LNCAP (cell line): ENCODE results near the gene TYK2.

Experiments
- TF ChIP-seq, protein P1 (sequence below): fragments of 450-650 bp; IDR thresholded peaks from 2 replicates; pipeline ENCODE4 v1.5.1; 2017; ENCODE audit warnings: mild to moderate bottlenecking

TYK2 gene

DNA sequence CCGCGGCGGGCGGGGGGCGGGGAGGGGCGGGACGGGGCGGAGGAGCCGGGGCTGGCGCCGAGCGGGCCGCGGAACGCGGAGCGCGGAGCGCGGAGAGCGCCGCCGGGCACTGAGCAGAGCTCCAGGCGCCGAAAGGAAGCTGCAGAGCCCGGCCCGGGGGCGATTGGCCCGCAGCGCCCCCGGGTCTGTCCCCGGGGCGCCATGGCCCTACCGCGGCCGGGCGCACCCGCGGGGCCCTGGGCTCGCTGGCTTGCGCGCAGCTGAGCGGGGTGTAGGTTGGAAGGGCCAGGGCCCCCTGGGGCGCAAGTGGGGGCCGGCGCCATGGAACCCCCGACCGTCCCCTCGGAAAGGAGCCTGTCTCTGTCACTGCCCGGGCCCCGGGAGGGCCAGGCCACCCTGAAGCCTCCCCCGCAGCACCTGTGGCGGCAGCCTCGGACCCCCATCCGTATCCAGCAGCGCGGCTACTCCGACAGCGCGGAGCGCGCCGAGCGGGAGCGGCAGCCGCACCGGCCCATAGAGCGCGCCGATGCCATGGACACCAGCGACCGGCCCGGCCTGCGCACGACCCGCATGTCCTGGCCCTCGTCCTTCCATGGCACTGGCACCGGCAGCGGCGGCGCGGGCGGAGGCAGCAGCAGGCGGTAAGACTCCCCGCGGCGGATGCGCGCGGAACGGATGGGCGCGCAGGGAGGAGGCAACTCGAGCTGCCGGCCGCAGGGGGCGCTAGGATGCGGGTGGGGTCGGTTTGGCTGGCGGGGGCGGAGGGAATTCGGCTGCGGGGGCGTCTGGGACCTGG, 40.3 kb upstream of the TYK2 start, which contains the start of gene PDE4A:
TSS of gene PDE4A (plus strand) at position 95 of the 796 bp plus-strand sequence. CDS start at position 322, 227 bp downstream.
- TF ChIP-seq, protein P1, sequence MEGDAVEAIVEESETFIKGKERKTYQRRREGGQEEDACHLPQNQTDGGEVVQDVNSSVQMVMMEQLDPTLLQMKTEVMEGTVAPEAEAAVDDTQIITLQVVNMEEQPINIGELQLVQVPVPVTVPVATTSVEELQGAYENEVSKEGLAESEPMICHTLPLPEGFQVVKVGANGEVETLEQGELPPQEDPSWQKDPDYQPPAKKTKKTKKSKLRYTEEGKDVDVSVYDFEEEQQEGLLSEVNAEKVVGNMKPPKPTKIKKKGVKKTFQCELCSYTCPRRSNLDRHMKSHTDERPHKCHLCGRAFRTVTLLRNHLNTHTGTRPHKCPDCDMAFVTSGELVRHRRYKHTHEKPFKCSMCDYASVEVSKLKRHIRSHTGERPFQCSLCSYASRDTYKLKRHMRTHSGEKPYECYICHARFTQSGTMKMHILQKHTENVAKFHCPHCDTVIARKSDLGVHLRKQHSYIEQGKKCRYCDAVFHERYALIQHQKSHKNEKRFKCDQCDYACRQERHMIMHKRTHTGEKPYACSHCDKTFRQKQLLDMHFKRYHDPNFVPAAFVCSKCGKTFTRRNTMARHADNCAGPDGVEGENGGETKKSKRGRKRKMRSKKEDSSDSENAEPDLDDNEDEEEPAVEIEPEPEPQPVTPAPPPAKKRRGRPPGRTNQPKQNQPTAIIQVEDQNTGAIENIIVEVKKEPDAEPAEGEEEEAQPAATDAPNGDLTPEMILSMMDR, result peak; percentile 49

DNA sequence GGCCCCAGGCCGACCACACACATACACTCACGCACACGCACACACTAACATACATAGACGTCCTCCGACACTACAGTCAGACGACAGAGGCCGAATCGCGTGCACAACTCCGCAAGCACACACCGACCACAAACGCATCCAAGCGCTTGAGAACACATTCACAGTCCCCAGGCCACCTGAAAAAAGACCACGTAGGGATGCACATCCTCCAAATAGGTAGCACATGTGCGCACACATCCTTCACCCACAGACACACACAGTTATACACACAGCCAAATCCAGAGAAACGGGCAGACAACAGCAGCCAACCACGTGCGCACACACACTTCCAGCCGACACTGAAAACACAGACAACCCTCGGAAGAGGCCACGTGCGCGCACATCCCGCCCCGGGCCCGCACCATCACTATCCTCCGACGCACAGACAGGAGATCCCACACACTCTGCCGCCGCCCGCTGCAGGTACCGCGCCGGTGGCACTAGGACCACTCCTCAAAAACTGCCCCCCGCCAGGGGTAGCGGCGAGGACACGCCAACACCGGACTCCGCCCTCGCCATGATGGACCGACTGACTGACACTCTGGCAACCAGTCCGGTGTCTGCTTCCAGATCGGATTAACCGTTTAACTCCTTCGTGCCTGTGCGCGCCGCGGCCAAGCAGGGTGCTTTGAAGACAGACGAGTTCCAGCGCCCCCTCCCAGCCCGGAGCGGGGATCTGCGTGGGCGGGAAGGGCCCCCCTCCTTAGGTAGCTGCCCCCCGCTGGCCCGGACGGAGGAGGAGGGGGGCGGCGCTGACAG, 39.5 kb upstream of the TYK2 start:
- TF ChIP-seq, protein P1, result no peak

DNA sequence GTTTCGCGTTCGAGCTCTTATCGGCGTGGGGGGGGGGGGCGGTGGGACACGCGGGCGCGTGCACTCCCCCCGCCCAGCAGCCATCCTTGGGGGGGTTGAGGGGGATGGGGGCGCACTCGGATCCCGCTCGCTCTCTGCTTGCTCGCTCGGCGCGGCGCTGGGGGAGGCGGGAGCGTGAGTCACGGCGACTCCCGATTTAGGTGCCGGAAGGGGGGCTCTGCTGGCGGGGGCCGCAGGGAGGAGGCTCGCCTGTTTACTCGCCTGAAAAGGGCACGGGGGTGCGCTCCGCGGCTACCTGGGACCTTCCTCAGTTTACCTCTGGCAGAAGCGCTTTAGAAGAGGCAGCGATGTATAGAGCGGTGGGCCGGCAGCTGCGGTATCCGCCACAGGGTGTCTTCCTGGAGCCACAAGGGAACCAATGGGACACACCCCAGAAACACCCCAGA, 38.9 kb upstream of the TYK2 start:
- TF ChIP-seq, protein P1, result no peak

DNA sequence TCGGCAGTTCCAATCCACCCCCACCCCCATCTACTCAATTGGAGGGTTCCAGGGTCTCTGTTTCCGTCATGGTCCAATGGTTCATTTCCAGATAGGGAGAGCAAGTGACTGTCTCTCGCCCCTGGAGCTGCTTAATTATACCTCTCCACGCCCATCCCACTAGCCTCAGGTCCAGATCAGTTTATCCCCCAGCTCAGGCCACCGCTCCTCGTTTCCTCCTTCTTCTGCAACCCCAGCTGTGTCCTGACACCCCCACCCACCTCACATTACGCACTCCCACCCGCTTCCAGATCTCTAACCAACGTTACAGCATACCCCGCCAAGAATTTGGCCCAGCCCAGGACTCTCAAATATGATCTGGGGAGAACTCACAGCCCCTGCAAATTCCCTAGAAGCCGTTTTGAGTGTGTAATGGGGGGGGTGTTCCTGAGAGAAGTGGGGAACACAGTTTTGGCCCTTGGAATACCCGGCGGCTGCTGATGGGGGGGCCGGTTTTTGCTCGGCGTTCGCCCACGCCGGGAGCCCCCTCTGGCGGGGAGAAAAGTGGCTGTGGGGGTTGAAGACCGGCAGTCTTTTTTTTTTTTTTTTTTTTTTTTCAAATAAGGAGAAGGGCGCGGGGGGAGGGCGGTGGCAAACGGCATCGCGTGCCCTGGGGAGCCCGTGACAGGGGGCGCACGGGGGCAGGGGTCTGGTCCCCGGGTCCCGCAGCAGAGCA, 38.3 kb upstream of the TYK2 start:
- TF ChIP-seq, protein P1, result no peak

DNA sequence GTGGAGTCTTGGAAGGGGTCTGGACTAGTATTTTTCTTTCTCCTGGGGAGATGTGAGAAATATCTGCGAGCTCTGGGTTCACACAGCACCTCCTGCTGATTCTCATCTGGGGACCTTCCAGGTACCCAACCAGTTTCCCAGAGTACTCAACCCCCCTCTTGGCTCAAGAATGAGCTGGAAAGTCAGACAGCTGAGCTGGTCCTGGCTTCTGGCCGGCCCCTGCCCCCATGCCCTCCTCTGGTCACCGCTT, 37.8 kb upstream of the TYK2 start:
- TF ChIP-seq, protein P1, result no peak

DNA sequence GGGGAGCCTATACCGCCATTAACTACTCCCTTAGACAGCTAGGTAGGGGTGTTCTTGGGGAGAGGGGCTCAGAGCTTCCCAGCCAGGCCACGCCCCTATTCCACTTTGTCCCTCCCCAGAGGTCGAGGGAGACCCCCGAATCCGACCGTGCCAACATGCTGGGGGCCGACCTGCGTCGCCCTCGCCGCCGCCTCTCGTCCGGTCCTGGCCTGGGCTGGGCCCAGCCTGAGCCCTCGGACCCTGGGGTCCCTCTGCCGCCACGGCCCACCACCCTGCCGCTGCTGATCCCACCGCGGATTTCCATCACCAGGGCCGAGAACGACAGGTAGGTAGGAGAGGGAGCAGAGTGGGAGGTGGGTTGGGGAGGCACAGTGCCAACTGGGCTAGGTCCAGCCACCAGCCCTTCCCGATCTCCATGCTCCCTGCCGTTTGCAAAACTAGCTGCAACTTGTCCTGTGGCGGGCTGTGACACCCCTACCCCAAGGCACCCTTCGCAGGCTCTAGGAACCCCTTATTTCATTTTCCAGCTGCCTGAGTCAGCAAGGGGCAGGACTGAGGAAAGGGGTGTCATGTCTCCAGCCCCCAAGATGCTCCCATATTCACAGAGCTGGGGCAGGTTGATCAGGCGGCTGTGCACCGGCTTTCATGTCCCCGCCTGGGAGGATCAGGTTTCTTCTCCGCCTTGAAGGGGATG, 37.3 kb upstream of the TYK2 start:
- TF ChIP-seq, protein P1, result no peak
